HK-2 (cell line): ENCODE data around the gene MEGF8.

ENCODE experiments used
- DNase-seq: peaks from one replicate; pipeline ENCODE4 v3.0.0-alpha.2; 2018; ENCODE audit not compliant: unreplicated experiment

Gene MEGF8

GRCh38 chr19:42353341-42354015, 28.0 kb downstream of the MEGF8 start:
- DNase-seq: no peak

GRCh38 chr19:42355896-42356295, 30.5 kb downstream of the MEGF8 start:
- DNase-seq: no peak

- no peak for DNase-seq
Observed at GRCh38 chr19:42356686-42357085, 31.3 kb downstream of the MEGF8 start.

GRCh38 chr19:42357290-42357689, 31.9 kb downstream of the MEGF8 start:
- no peak for DNase-seq

- DNase-seq: no peak
Observed at GRCh38 chr19:42360787-42361544, 35.5 kb downstream of the MEGF8 start.

GRCh38 chr19:42361545-42361910, 36.1 kb downstream of the MEGF8 start:
- DNase-seq: no peak

GRCh38 chr19:42362342-42362741, 36.9 kb downstream of the MEGF8 start:
- DNase-seq: no peak

GRCh38 chr19:42362891-42363440, 37.5 kb downstream of the MEGF8 start:
- no peak for DNase-seq

- DNase-seq: no peak
Observed at GRCh38 chr19:42363614-42364346, 38.3 kb downstream of the MEGF8 start.

GRCh38 chr19:42366673-42367072, 41.2 kb downstream of the MEGF8 start:
- no peak for DNase-seq

- DNase-seq: no peak
Observed at GRCh38 chr19:42367929-42368328, 42.5 kb downstream of the MEGF8 start.

GRCh38 chr19:42368360-42368759, 42.9 kb downstream of the MEGF8 start:
- no peak for DNase-seq

GRCh38 chr19:42368765-42369164, 43.3 kb downstream of the MEGF8 start:
- DNase-seq: no peak

- no peak for DNase-seq
Observed at GRCh38 chr19:42369433-42370067, 44.1 kb downstream of the MEGF8 start.

GRCh38 chr19:42370068-42370520, 44.7 kb downstream of the MEGF8 start:
- no peak for DNase-seq

GRCh38 chr19:42370626-42371175, 45.3 kb downstream of the MEGF8 start:
- no peak for DNase-seq

GRCh38 chr19:42374826-42375376, 49.5 kb downstream of the MEGF8 start:
- no peak for DNase-seq

- no peak for DNase-seq
Observed at GRCh38 chr19:42375415-42376176, 50.2 kb downstream of the MEGF8 start.

GRCh38 chr19:42376177-42376555, 50.7 kb downstream of the MEGF8 start:
- no peak for DNase-seq
